Gastroesophageal sphincter (tissue), 4 donors: ENCODE measurements around the gene TSPAN5. TPM values are rescaled to one million over a fixed set of nuclear protein-coding genes. Genes with fewer than 3 reads are reported as not detected.
A peak's percentile ranks its signal among the peaks of the same experiment; 100 is the strongest.

Experiments
- ATAC-seq: fragments of 150-250 bp; one replicate; pipeline ENCODE4 v1.9.1; 2016; ENCODE audit warnings: mild to moderate bottlenecking, moderate library complexity
- H3K27ac ChIP-seq, 4 donors: fragments of 200-600 bp; sonication (generic) in 3 of 4; 1 replicate in 3 of 4; 2 replicates in 1 of 4; pipeline ENCODE4 v1.5.1; 2016 to 2019
- H3K27me3 ChIP-seq: fragments of 200-600 bp; sonication (generic); one replicate; pipeline ENCODE4 v1.5.1; 2019
- H3K36me3 ChIP-seq, 2 donors: fragments of 200-600 bp; sonication (generic); one replicate each; pipeline ENCODE4 v1.5.1; 2019; ENCODE audit warnings: control low read depth in 1 of 2
- H3K4me1 ChIP-seq, 3 donors: fragments of 200-600 bp; sonication (generic); 1 replicate in 2 of 3; 2 replicates in 1 of 3; pipeline ENCODE4 v1.5.1; 2016 to 2019; ENCODE audit warnings: control low read depth in 2 of 3
- H3K4me3 ChIP-seq, 2 donors: fragments of 200-600 bp; sonication (generic); one replicate each; pipeline ENCODE4 v1.5.1; 2019; ENCODE audit warnings: mild to moderate bottlenecking in 1 of 2, moderate library complexity in 1 of 2
- H3K9me3 ChIP-seq, 3 donors: fragments of 200-600 bp; sonication (generic); one replicate each; pipeline ENCODE4 v1.5.1; 2017 to 2019; ENCODE audit warnings: control low read depth in 2 of 3
- CTCF ChIP-seq, 4 experiments: fragments of 200-600 bp in 2 of 4; fragments of 450-650 bp in 2 of 4; sonication (generic) in 1 of 4; IDR thresholded peaks; one replicate each; pipeline ENCODE4 v1.5.1; 2017 to 2019; ENCODE audit warnings: antibody characterized with exemption in 4 of 4, mild to moderate bottlenecking in 2 of 4, moderate library complexity in 2 of 4
- EP300 ChIP-seq: sonication (generic); formaldehyde crosslinking; IDR thresholded peaks from one replicate; pipeline ENCODE4 v1.6.1; 2017; ENCODE audit warnings: antibody characterized with exemption, mild to moderate bottlenecking
- POLR2A ChIP-seq, 2 donors: fragments of 450-650 bp; IDR thresholded peaks; one replicate each; pipeline ENCODE4 v1.6.1; 2017; ENCODE audit warnings: antibody characterized with exemption in 2 of 2, mild to moderate bottlenecking in 2 of 2, moderate library complexity in 1 of 2
- POLR2AphosphoS5 ChIP-seq: sonication (generic); formaldehyde crosslinking; IDR thresholded peaks from one replicate; pipeline ENCODE4 v1.6.1; 2017; ENCODE audit warnings: antibody characterized with exemption
- WGBS, 2 donors: methylation state at CpG; one replicate each; pipeline ENCODE4 v1.1.5; 2018; ENCODE audit warnings: low coverage in 1 of 2; 5-methylcytosine and 5-hydroxymethylcytosine counted together
- total RNA-seq, 4 donors: library from RNA; depleted of rRNA; stranded (reverse); fragments of >200 nt; gene quantifications; one replicate each; pipeline ENCODE4 v1.1.0, GENCODE V29; 2016

The TSPAN5 gene
- total RNA-seq, 4 donors from 2014 or later = 9.8 to 14.0 (median 12.2) TPM

GRCh38 chr4:98452091-98452490 lies 206.3 kb downstream of the TSPAN5 start:
- H3K4me3 ChIP-seq = no peak overlapping the region
- no peaks in the 10 kb centered on the region for H3K27me3 ChIP-seq
- no peak for ATAC-seq
- peaks cover 0 to 9% (median 0%) of the 10 kb centered on the region in 3 donors for H3K9me3 ChIP-seq
- H3K36me3 ChIP-seq = no peaks in the 10 kb centered on the region
- H3K27ac ChIP-seq = no peak overlapping the region
- WGBS, 2 donors = 76 to 84% methylated on average over 3 of the region's 3 CpGs
- TF ChIP-seq POLR2AphosphoS5 = no peak
- TF ChIP-seq CTCF (IDR thresholded peaks at IDR 0.05) = no peak
- TF ChIP-seq POLR2A (IDR thresholded peaks at IDR 0.05) = no peak
- no peak for TF ChIP-seq EP300
- H3K4me1 ChIP-seq = no peaks in the 10 kb centered on the region

GRCh38 chr4:98448908-98449307 lies 209.5 kb downstream of the TSPAN5 start:
- no peaks in the 10 kb centered on the region for H3K27me3 ChIP-seq
- ATAC-seq = no peak
- H3K4me3 ChIP-seq = no peak overlapping the region
- H3K27ac ChIP-seq = no peak overlapping the region
- H3K9me3 ChIP-seq = peaks cover 0 to 9% (median 0%) of the 10 kb centered on the region in 3 donors
- peaks cover 0 to 5% of the 10 kb centered on the region in 2 donors for H3K36me3 ChIP-seq
- H3K4me1 ChIP-seq = no peaks in the 10 kb centered on the region
- no peak for TF ChIP-seq EP300
- TF ChIP-seq CTCF (IDR thresholded peaks at IDR 0.05) = no peak
- no peak for TF ChIP-seq POLR2AphosphoS5
- no peak for TF ChIP-seq POLR2A (IDR thresholded peaks at IDR 0.05)

GRCh38 chr4:98447648-98448047 lies 210.8 kb downstream of the TSPAN5 start:
- TF ChIP-seq POLR2A (IDR thresholded peaks at IDR 0.05) = no peak
- no peak for TF ChIP-seq EP300
- TF ChIP-seq POLR2AphosphoS5 = no peak
- no peak for TF ChIP-seq CTCF (IDR thresholded peaks at IDR 0.05)
- no peak overlapping the region for H3K27ac ChIP-seq

GRCh38 chr4:98446499-98447375 lies 211.7 kb downstream of the TSPAN5 start:
- ATAC-seq = peak; percentile 59
- H3K4me1 ChIP-seq = no peaks in the 10 kb centered on the region
- H3K27ac ChIP-seq = peak overlapping the region in 2 of 4 donors; percentile 10 to 43
- no peak overlapping the region for H3K4me3 ChIP-seq
- 80 to 82% methylated on average over 8 to 10 of the region's 10 CpGs for WGBS, 2 donors
- peaks cover 0 to 27% of the 10 kb centered on the region in 2 donors for H3K36me3 ChIP-seq
- no peaks in the 10 kb centered on the region for H3K9me3 ChIP-seq
- peak; percentile 38 for TF ChIP-seq POLR2AphosphoS5
- no peak for TF ChIP-seq EP300
- H3K27me3 ChIP-seq = no peaks in the 10 kb centered on the region

More at GRCh38 chr4:98447648-98448047, 210.8 kb downstream of the TSPAN5 start:
- Histone ChIP-seq H3K4me1 (no peaks in the 10 kb centered on the region), H3K27me3 (no peaks in the 10 kb centered on the region), H3K4me3 (no peak overlapping the region), H3K36me3 (peaks cover 0 to 18% of the 10 kb centered on the region in 2 donors), H3K9me3 (peaks cover 0 to 7% (median 0%) of the 10 kb centered on the region in 3 donors)
- no peak for ATAC-seq
- 91 to 93% methylated on average over 4 of the region's 5 CpGs for WGBS, 2 donors

- Histone ChIP-seq H3K36me3 (peaks cover 0 to 36% of the 10 kb centered on the region in 2 donors), H3K27ac (no peak overlapping the region), H3K4me1 (no peaks in the 10 kb centered on the region), H3K4me3 (no peak overlapping the region), H3K27me3 (no peaks in the 10 kb centered on the region), H3K9me3 (no peaks in the 10 kb centered on the region)
- TF ChIP-seq CTCF (IDR thresholded peaks at IDR 0.05) (no peak), POLR2A (IDR thresholded peaks at IDR 0.05) (no peak), POLR2AphosphoS5 (no peak), EP300 (no peak)
- ATAC-seq = no peak
Measured at GRCh38 chr4:98444371-98444770, 214.0 kb downstream of the TSPAN5 start.
